Fibroblast of peridontal ligament (primary cell): ENCODE results near the gene ABCC10.
"Not testable (repeated sequence)": the region's sequence is repeated elsewhere in the genome, so short reads cannot be mapped to it uniquely, and the experiment has no call there.

ENCODE experiments used
- DNase-seq: peaks from one replicate; pipeline ENCODE4 v3.0.0-alpha.2; 2010; ENCODE audit errors: extremely low read depth

The ABCC10 gene

GRCh38 chr6:43444036-43444435 is 16.7 kb downstream of the ABCC10 start:
- no peak for DNase-seq

- DNase-seq = no peak
Measured at GRCh38 chr6:43444582-43444981, 17.2 kb downstream of the ABCC10 start.

- DNase-seq = no peak
Measured at GRCh38 chr6:43445576-43445975, 18.2 kb downstream of the ABCC10 start.

GRCh38 chr6:43447604-43448003 is 20.3 kb downstream of the ABCC10 start:
- no peak for DNase-seq

- no peak for DNase-seq
Measured at GRCh38 chr6:43448916-43449315, 21.6 kb downstream of the ABCC10 start.

- DNase-seq = no peak
Measured at GRCh38 chr6:43450699-43451131, 23.4 kb downstream of the ABCC10 start.

- DNase-seq = no peak
Measured at GRCh38 chr6:43451348-43451747, 24.0 kb downstream of the ABCC10 start.

GRCh38 chr6:43451939-43452338 is 24.6 kb downstream of the ABCC10 start:
- no peak for DNase-seq

- no peak for DNase-seq
Measured at GRCh38 chr6:43452896-43453295, 25.6 kb downstream of the ABCC10 start.

GRCh38 chr6:43453831-43454230 is 26.5 kb downstream of the ABCC10 start:
- DNase-seq = no peak

- no peak for DNase-seq
Measured at GRCh38 chr6:43454290-43454695, 27.0 kb downstream of the ABCC10 start.

- peak; percentile 75 for DNase-seq
Measured at GRCh38 chr6:43454696-43455530, 27.6 kb downstream of the ABCC10 start.

- DNase-seq = no peak
Measured at GRCh38 chr6:43455531-43456428, 28.4 kb downstream of the ABCC10 start, which contains the start of gene DLK2. TSS of gene DLK2 (minus strand) at chr6:43455548. CDS start at chr6:43454825, 723 bp downstream.

GRCh38 chr6:43457643-43458042 is 30.3 kb downstream of the ABCC10 start:
- no peak for DNase-seq

- DNase-seq = not testable (repeated sequence)
Measured at GRCh38 chr6:43458154-43458553, 30.8 kb downstream of the ABCC10 start.

- DNase-seq = no peak
Measured at GRCh38 chr6:43459535-43459934, 32.2 kb downstream of the ABCC10 start.

GRCh38 chr6:43460032-43460431 is 32.7 kb downstream of the ABCC10 start:
- DNase-seq = no peak

GRCh38 chr6:43461936-43462335 is 34.6 kb downstream of the ABCC10 start:
- DNase-seq = no peak

GRCh38 chr6:43464337-43464736 is 37.0 kb downstream of the ABCC10 start:
- no peak for DNase-seq

- DNase-seq = no peak
Measured at GRCh38 chr6:43465948-43466347, 38.6 kb downstream of the ABCC10 start.

- not testable (repeated sequence) for DNase-seq
Measured at GRCh38 chr6:43467265-43467664, 39.9 kb downstream of the ABCC10 start.

- DNase-seq = no peak
Measured at GRCh38 chr6:43467752-43468151, 40.4 kb downstream of the ABCC10 start.

- no peak for DNase-seq
Measured at GRCh38 chr6:43468240-43468639, 40.9 kb downstream of the ABCC10 start.
